GM12878 (cell line): Measurements from ENCODE around the gene CNGA1. TPM values are rescaled to one million over a fixed set of nuclear protein-coding genes. Genes with fewer than 3 reads are reported as not detected.

Experiments
- ATAC-seq: fragments of 200-7000 bp; cut with Tn5 transposase; 3 replicates; pipeline ENCODE4 v1.9.1; 2020; ENCODE audit warnings: mild to moderate bottlenecking, moderate library complexity
- BruUV-seq: library from RNA; stranded (reverse); fragments of 400-500 nt; replicated peaks from 2 replicates; lab custom pipeline; 2021; lab: Mats Ljungman, UMichigan
- CTCF ChIA-PET: fragments of 300-600 bp; sonication (Branson Sonifier 250); formaldehyde crosslinking; extraction: SDS; loops from one replicate; lab custom pipeline; 2021; ENCODE audit warnings: inconsistent platforms; lab: Yijun Ruan, JAX
- POLR2A ChIA-PET: fragments of 350-600 bp; formaldehyde crosslinking; extraction: SDS; loops from one replicate; lab custom pipeline; 2021; ENCODE audit warnings: inconsistent platforms; lab: Charles Lee
- RAD21 ChIA-PET: fragments of 300-600 bp; sonication (Branson Sonifier 250); formaldehyde crosslinking; loops from one replicate; lab custom pipeline; 2023; ENCODE audit warnings: antibody characterized with exemption; ENCODE audit not compliant: unreplicated experiment; lab: Charles Lee
- SMC1A ChIA-PET: fragments of 300-600 bp; sonication (Branson Sonifier 250); formaldehyde crosslinking; loops from one replicate; lab custom pipeline; 2023; ENCODE audit not compliant: unreplicated experiment, uncharacterized antibody; lab: Charles Lee
- DNase-seq: peaks from one replicate; pipeline ENCODE4 v3.0.0-alpha.2; 2011; ENCODE audit warnings: low read depth, low spot score
- FAIRE-seq: peaks from 3 replicates; lab custom pipeline; 2011; peaks lifted over from hg19 to GRCh38; lab: Jason Lieb, UNC
- H2AFZ ChIP-seq: 2 replicates; pipeline ENCODE4 v1.6.0; 2011; ENCODE audit warnings: low read depth, low read length, control low read depth; ENCODE audit not compliant: control insufficient read depth
- H3K27ac ChIP-seq: 2 replicates; pipeline ENCODE4 v1.5.1; 2011; ENCODE audit warnings: control low read depth; ENCODE audit not compliant: control insufficient read depth, insufficient read depth
- H3K27me3 ChIP-seq, 2 experiments: replicated peaks in 1 of 2; 2 replicates each; pipeline versions ENCODE4 v1.6.0 to v1.6.1; 2011; ENCODE audit warnings: low read length in 1 of 2; ENCODE audit not compliant: control insufficient read depth in 2 of 2, insufficient read depth in 2 of 2
- H3K36me3 ChIP-seq, 2 experiments: 2 replicates each; pipeline ENCODE4 v1.5.1; 2011; ENCODE audit warnings: low read length in 1 of 2; ENCODE audit not compliant: control insufficient read depth in 2 of 2, insufficient read depth in 2 of 2
- H3K4me1 ChIP-seq: 2 replicates; pipeline ENCODE4 v1.6.1; 2011; ENCODE audit warnings: mild to moderate bottlenecking, low read length, moderate library complexity, mixed read lengths; ENCODE audit not compliant: control insufficient read depth, insufficient read depth
- H3K4me2 ChIP-seq: 2 replicates; pipeline ENCODE4 v1.6.0; 2011; ENCODE audit warnings: control low read depth; ENCODE audit not compliant: control insufficient read depth, insufficient read depth
- H3K4me3 ChIP-seq: fragments of 200-600 bp; sonication (generic); 2 replicates; pipeline ENCODE4 v1.5.1; 2016
- H3K79me2 ChIP-seq: 2 replicates; pipeline ENCODE4 v1.6.0; 2011; ENCODE audit warnings: low read length; ENCODE audit not compliant: control insufficient read depth, insufficient read depth
- H3K9ac ChIP-seq: 2 replicates; pipeline ENCODE4 v1.8.0; 2011; ENCODE audit warnings: low read length, control low read depth, mixed read lengths; ENCODE audit not compliant: control insufficient read depth, insufficient read depth
- H3K9me3 ChIP-seq: replicated peaks from 3 replicates; pipeline ENCODE4 v1.5.1; 2011; ENCODE audit warnings: mild to moderate bottlenecking, low read length; ENCODE audit not compliant: control insufficient read depth, insufficient read depth
- H4K20me1 ChIP-seq: 2 replicates; pipeline ENCODE4 v1.6.0; 2011; ENCODE audit not compliant: control insufficient read depth, insufficient read depth
- ETV6 ChIP-seq, 2 experiments: fragments of 450-650 bp in 1 of 2; IDR thresholded peaks in 1 of 2; conservative IDR thresholded peaks in 1 of 2; 2 replicates each; pipeline ENCODE4 v1.6.1; 2014; ENCODE audit warnings: antibody characterized with exemption in 1 of 2, borderline replicate concordance in 1 of 2, low read depth in 1 of 2, mild to moderate bottlenecking in 1 of 2, moderate library complexity in 1 of 2
- EZH2 ChIP-seq: IDR thresholded peaks from 2 replicates; pipeline ENCODE4 v1.6.1; 2012; ENCODE audit warnings: low read depth, mild to moderate bottlenecking, control low read depth, inconsistent platforms, low read length, borderline replicate concordance; ENCODE audit not compliant: control insufficient read depth
- YY1 ChIP-seq: IDR thresholded peaks from 2 replicates; pipeline ENCODE4 v1.6.1; 2011; ENCODE audit warnings: low read depth, mild to moderate bottlenecking, low read length
- ZNF217 ChIP-seq: fragments of 450-650 bp; IDR thresholded peaks from 2 replicates; pipeline ENCODE4 v1.6.1; 2017; ENCODE audit warnings: antibody characterized with exemption, mild to moderate bottlenecking
- WGBS: methylation state at CpG from one replicate; pipeline ENCODE4 v1.1.6; 2016; ENCODE audit warnings: low lambda C conversion rate; ENCODE audit not compliant: insufficient replicate concordance, insufficient coverage; ENCODE audit errors: missing lambda C conversion rate; 5-methylcytosine and 5-hydroxymethylcytosine counted together
- in situ Hi-C: fragments of 300-500 bp; cut with MboI; formaldehyde crosslinking; loops from 9 replicates; pipeline ENCODE4 v1.14.3; 2018; ENCODE audit warnings: mixed read lengths
- intact Hi-C: fragments of 100-400 bp; cut with micrococcal nuclease; formaldehyde crosslinking; loops from one replicate; pipeline ENCODE4 v1.14.2; 2022; ENCODE audit not compliant: unreplicated experiment
- polyA plus RNA-seq, 11 experiments: library from polyadenylated mRNA; depleted of rRNA in 4 of 11; unstranded in 6 of 11; stranded (reverse) in 5 of 11; fragments of >200 nt; fragmentation: Nextera tagmentation in 4 of 11; fragmentation: Illumina TruSeq in 1 of 11; extraction: Ambion mirVana in 4 of 11; extraction: Trizol in 1 of 11; gene quantifications; 1 replicate in 1 of 11; 2 replicates in 10 of 11; pipeline versions ENCODE4 v1.2.1 to v1.2.3, GENCODE V29; 2011 to 2016; ENCODE audit warnings: inconsistent platforms in 2 of 11, missing spikeins in 2 of 11, low read depth in 1 of 11
- total RNA-seq, 4 experiments: library from RNA; depleted of rRNA in 3 of 4; stranded (reverse); fragments of >200 nt in 3 of 4; fragmentation: Illumina TruSeq in 1 of 4; extraction: Trizol in 1 of 4; gene quantifications; 2 replicates each; pipeline versions ENCODE4 v1.2.1 to v1.2.3, GENCODE V29; 2013 to 2021
- TF ChIP-seq, protein P1 (sequence below): fragments of 450-650 bp; IDR thresholded peaks from 2 replicates; pipeline ENCODE4 v1.6.1; 2017; ENCODE audit warnings: mild to moderate bottlenecking, low read depth, inconsistent platforms; ENCODE audit not compliant: poor library complexity, severe bottlenecking
- TF ChIP-seq, protein P2 (sequence below): IDR thresholded peaks from 2 replicates; pipeline ENCODE4 v1.6.1; 2011; ENCODE audit warnings: low read depth, mild to moderate bottlenecking, low read length, moderate library complexity, borderline replicate concordance; ENCODE audit errors: extremely low read depth

CNGA1 gene
- total and polyA plus RNA-seq, 10 of the 15 experiments (the other 5 are each of a cell fraction or from before 2014, with no cell fraction given), result 0.38 to 14.2 (median 5.1) TPM

DNA sequence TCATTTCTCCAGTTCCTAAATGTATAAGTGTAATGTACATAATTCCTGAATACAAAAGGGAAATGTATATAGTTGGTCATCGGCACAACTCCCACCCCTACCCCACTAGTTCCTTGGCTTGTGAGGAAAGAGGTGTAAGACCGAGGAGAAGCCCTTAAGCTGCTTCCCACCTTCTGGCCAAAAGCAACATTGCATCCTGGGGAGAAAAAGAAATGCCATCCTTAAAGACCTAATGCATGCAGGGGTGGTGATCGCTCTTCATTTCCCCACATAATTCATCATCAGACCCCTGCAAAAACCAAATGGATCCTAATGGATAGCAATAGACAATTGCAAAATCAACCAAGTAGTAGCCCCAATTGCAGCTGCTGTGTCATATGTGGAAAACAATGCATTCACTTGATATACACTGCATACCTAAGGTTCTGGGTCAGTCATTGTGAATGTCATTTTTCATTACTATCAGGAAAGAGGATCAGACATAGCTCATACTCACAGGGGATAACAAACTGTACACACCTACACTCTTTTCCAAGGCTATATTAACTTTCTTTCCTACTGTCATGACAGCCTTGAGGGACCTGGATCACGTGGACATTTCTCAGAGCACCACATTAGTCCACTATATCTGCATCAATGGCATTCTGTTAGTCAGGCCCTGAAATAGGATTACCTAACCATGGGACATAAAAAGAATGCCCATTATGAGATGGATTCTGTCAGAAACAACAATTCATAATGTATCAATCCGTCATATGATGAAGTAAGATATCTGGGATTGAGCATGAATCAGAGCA lies 70.4 kb downstream of the CNGA1 start:
- 53% methylated on average over 5 of the region's 5 CpGs for WGBS
- intact Hi-C loops, result no loop called here
- ATAC-seq, result no peak; the same call in 2 of the 3 replicates
- DNase-seq, result no peak
- H3K36me3 ChIP-seq, result no peaks in the 10 kb centered on the region
- ChIA-PET CTCF (no interaction called here), RAD21 (no interaction called here), SMC1A (interaction anchor here (0.5 kb wide), 1 partner anchor 884 kb away, joined by 5 read pairs; no protein-coding TSS in a partner anchor), POLR2A (no interaction called here)
- FAIRE-seq, result peak; percentile 82
- no TSS peak for BruUV-seq
- no peaks in the 10 kb centered on the region for H4K20me1 ChIP-seq
- no peak for TF ChIP-seq ZNF217
- no peak for TF ChIP-seq YY1
- TF ChIP-seq, protein P1, sequence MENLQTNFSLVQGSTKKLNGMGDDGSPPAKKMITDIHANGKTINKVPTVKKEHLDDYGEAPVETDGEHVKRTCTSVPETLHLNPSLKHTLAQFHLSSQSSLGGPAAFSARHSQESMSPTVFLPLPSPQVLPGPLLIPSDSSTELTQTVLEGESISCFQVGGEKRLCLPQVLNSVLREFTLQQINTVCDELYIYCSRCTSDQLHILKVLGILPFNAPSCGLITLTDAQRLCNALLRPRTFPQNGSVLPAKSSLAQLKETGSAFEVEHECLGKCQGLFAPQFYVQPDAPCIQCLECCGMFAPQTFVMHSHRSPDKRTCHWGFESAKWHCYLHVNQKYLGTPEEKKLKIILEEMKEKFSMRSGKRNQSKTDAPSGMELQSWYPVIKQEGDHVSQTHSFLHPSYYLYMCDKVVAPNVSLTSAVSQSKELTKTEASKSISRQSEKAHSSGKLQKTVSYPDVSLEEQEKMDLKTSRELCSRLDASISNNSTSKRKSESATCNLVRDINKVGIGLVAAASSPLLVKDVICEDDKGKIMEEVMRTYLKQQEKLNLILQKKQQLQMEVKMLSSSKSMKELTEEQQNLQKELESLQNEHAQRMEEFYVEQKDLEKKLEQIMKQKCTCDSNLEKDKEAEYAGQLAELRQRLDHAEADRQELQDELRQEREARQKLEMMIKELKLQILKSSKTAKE, result no peak
- no peak for TF ChIP-seq ETV6 (conservative IDR thresholded peaks at IDR 0.05 in 1 of 2, IDR thresholded peaks at IDR 0.05 in 1 of 2; ENCODE audit: borderline replicate concordance in 1 of 2, low read depth in 1 of 2)
- TF ChIP-seq, protein P2, sequence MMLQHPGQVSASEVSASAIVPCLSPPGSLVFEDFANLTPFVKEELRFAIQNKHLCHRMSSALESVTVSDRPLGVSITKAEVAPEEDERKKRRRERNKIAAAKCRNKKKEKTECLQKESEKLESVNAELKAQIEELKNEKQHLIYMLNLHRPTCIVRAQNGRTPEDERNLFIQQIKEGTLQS, result no peak
- no peak for TF ChIP-seq EZH2
- H3K9ac ChIP-seq, result no peak overlapping the region
- H3K9me3 ChIP-seq, result no peaks in the 10 kb centered on the region
- H3K4me3 ChIP-seq, result no peak overlapping the region
- no peak overlapping the region for H2AFZ ChIP-seq
- in situ Hi-C loops, result no loop called here
- no peaks in the 10 kb centered on the region for H3K4me1 ChIP-seq
- no peaks in the 10 kb centered on the region for H3K27me3 ChIP-seq
- no peak overlapping the region for H3K27ac ChIP-seq
- H3K4me2 ChIP-seq, result no peak overlapping the region
- no peaks in the 10 kb centered on the region for H3K79me2 ChIP-seq
